A549 (cell line): Measurements from ENCODE around the gene AFAP1L2.

Source experiments
- POLR2A ChIP-seq: IDR thresholded peaks from 2 replicates; pipeline ENCODE4 v1.6.1; 2012; ENCODE audit warnings: mild to moderate bottlenecking, low read length
- SMC3 ChIP-seq: fragments of >200 bp; sonication (Bioruptor Twin); formaldehyde crosslinking; IDR thresholded peaks from 3 replicates; pipeline ENCODE4 v1.6.1; 2018; ENCODE audit warnings: inconsistent platforms
- ZFP36 ChIP-seq: fragments of 450-650 bp; IDR thresholded peaks from 2 replicates; pipeline ENCODE4 v1.6.1; 2014; ENCODE audit warnings: borderline replicate concordance; ENCODE audit not compliant: partially characterized antibody
- TF ChIP-seq, protein P1 (sequence below): fragments of >200 bp; sonication (Bioruptor Twin); formaldehyde crosslinking; IDR thresholded peaks from 3 replicates; pipeline ENCODE4 v1.6.1; 2016

DNA sequence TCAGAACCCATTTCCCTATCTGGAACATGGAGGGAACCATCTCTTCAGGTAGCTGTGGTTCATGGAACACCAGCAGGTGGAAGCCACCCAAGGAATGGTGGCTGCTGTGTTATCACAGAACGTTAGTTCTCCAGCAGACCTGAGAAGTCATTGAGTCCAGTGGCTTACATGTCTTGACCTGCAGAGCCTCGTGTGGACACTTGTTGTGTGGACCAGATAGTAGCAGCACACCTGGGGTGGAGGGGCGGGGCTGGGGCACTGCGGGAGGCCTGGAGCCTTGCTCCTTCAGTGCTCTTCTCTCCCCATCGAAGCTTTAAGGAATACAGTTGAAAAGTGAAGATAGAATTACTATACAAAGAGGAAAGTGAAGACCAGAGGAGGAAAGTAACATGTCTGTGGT is 122.8 kb downstream of the AFAP1L2 start:
- no peak for TF ChIP-seq POLR2A
- no peak for TF ChIP-seq ZFP36
- TF ChIP-seq, protein P1, sequence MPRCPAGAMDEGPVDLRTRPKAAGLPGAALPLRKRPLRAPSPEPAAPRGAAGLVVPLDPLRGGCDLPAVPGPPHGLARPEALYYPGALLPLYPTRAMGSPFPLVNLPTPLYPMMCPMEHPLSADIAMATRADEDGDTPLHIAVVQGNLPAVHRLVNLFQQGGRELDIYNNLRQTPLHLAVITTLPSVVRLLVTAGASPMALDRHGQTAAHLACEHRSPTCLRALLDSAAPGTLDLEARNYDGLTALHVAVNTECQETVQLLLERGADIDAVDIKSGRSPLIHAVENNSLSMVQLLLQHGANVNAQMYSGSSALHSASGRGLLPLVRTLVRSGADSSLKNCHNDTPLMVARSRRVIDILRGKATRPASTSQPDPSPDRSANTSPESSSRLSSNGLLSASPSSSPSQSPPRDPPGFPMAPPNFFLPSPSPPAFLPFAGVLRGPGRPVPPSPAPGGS: no peak
- TF ChIP-seq SMC3: no peak
